Esophagus muscularis mucosa (tissue), 4 donors: ENCODE measurements around the gene AHI1.

ENCODE experiments used
- CTCF ChIP-seq, 3 experiments: fragments of 200-600 bp in 2 of 3; fragments of 450-650 bp in 1 of 3; sonication (generic) in 2 of 3; IDR thresholded peaks; one replicate each; pipeline ENCODE4 v1.5.1; 2017 to 2019; ENCODE audit warnings: antibody characterized with exemption in 3 of 3, mild to moderate bottlenecking in 2 of 3, moderate library complexity in 1 of 3
- EP300 ChIP-seq: sonication (generic); formaldehyde crosslinking; IDR thresholded peaks from one replicate; pipeline ENCODE4 v1.6.1; 2017; ENCODE audit warnings: antibody characterized with exemption
- POLR2A ChIP-seq: fragments of 450-650 bp; IDR thresholded peaks from one replicate; pipeline ENCODE4 v1.6.1; 2017; ENCODE audit warnings: antibody characterized with exemption, moderate library complexity, mild to moderate bottlenecking, low read depth
- POLR2AphosphoS5 ChIP-seq, 2 donors: sonication (generic); formaldehyde crosslinking; IDR thresholded peaks; one replicate each; pipeline ENCODE4 v1.6.1; 2017; ENCODE audit warnings: antibody characterized with exemption in 2 of 2

GRCh38 chr6:135250751-135251497, 246.6 kb downstream of the AHI1 start:
- TF ChIP-seq CTCF (IDR thresholded peaks at IDR 0.05) (no peak), POLR2AphosphoS5 (IDR thresholded peaks at IDR 0.05) (no peak), EP300 (no peak), POLR2A (no peak)
